Neural progenitor cell (in vitro differentiated cells): ENCODE measurements around the gene ING3. TPM values are rescaled to one million over a fixed set of nuclear protein-coding genes. Genes with fewer than 3 reads are reported as not detected.

ENCODE experiments used
- DNase-seq: peaks from one replicate; pipeline ENCODE4 v3.0.0-alpha.2; 2016; ENCODE audit warnings: low spot score
- H2AFZ ChIP-seq: fragments of 200-600 bp; sonication (generic); replicated peaks from 2 replicates; pipeline ENCODE4 v1.6.1; 2016; ENCODE audit warnings: antibody characterized with exemption
- H3F3A ChIP-seq: fragments of 200-600 bp; sonication (generic); 2 replicates; pipeline ENCODE4 v1.6.1; 2016; ENCODE audit warnings: antibody characterized with exemption, low read depth
- H3K27ac ChIP-seq: fragments of 200-600 bp; sonication (generic); 2 replicates; pipeline ENCODE4 v1.5.1; 2016; ENCODE audit warnings: mild to moderate bottlenecking
- H3K27me3 ChIP-seq: fragments of 200-600 bp; sonication (generic); 2 replicates; pipeline ENCODE4 v1.6.1; 2016; ENCODE audit warnings: mild to moderate bottlenecking, moderate library complexity
- H3K36me3 ChIP-seq: fragments of 200-600 bp; sonication (generic); 2 replicates; pipeline ENCODE4 v1.5.1; 2016
- H3K4me1 ChIP-seq: fragments of 200-600 bp; sonication (generic); 2 replicates; pipeline ENCODE4 v1.6.1; 2016; ENCODE audit warnings: mixed run types
- H3K4me2 ChIP-seq: fragments of 200-600 bp; sonication (generic); 2 replicates; pipeline ENCODE4 v1.6.1; 2016
- H3K4me3 ChIP-seq: fragments of 200-600 bp; sonication (generic); 2 replicates; pipeline ENCODE4 v1.5.1; 2016
- H3K79me2 ChIP-seq: fragments of 200-600 bp; sonication (generic); 2 replicates; pipeline ENCODE4 v1.6.1; 2016; ENCODE audit warnings: low read depth
- H3K9ac ChIP-seq: fragments of 200-600 bp; sonication (generic); 2 replicates; pipeline ENCODE4 v1.6.1; 2016
- H3K9me3 ChIP-seq: fragments of 200-600 bp; sonication (generic); 2 replicates; pipeline ENCODE4 v1.5.1; 2016; ENCODE audit warnings: low read depth
- H4K20me1 ChIP-seq: fragments of 200-600 bp; sonication (generic); 2 replicates; pipeline ENCODE4 v1.6.1; 2016; ENCODE audit warnings: low read depth
- H3K27ac Mint-ChIP-seq: 3 replicates; pipeline ENCODE4 v1.8.0; 2021; ENCODE audit warnings: mixed read lengths
- H3K27me3 Mint-ChIP-seq: 2 replicates; pipeline ENCODE4 v1.8.0; 2022; ENCODE audit warnings: low read depth, mild to moderate bottlenecking, inconsistent platforms, moderate library complexity, mixed read lengths; ENCODE audit not compliant: insufficient read depth
- H3K36me3 Mint-ChIP-seq: 3 replicates; pipeline ENCODE4 v1.8.0; 2021; ENCODE audit warnings: mixed read lengths
- H3K4me1 Mint-ChIP-seq: 3 replicates; pipeline ENCODE4 v1.8.0; 2021; ENCODE audit warnings: mixed read lengths
- H3K4me3 Mint-ChIP-seq: 3 replicates; pipeline ENCODE4 v1.8.0; 2021; ENCODE audit warnings: mild to moderate bottlenecking, moderate library complexity, mixed read lengths
- H3K9me3 Mint-ChIP-seq: 3 replicates; pipeline ENCODE4 v1.8.0; 2020; ENCODE audit warnings: mixed read lengths
- CTCF ChIP-seq: fragments of 200-600 bp; sonication (generic); IDR thresholded peaks from 2 replicates; pipeline ENCODE4 v1.5.1; 2017; ENCODE audit warnings: antibody characterized with exemption, mild to moderate bottlenecking
- EZH2 ChIP-seq: fragments of 200-600 bp; sonication (generic); IDR thresholded peaks from 2 replicates; pipeline ENCODE4 v1.6.1; 2017; ENCODE audit warnings: antibody characterized with exemption, mild to moderate bottlenecking, moderate library complexity
- EZH2phosphoT487 ChIP-seq: fragments of 200-600 bp; sonication (generic); IDR thresholded peaks from 2 replicates; pipeline ENCODE4 v1.6.1; 2017; ENCODE audit warnings: antibody characterized with exemption
- total RNA-seq: library from RNA; depleted of rRNA; stranded (reverse); fragments of >200 nt; gene quantifications from 2 replicates; pipeline ENCODE4 v1.2.3, GENCODE V29; 2015; ENCODE audit warnings: low replicate concordance

The ING3 gene
- total RNA-seq, 1 donor from 2014 or later: 32.0 TPM

- Mint-ChIP-seq H3K27ac (no peak overlapping the region), H3K27me3 (no peaks in the 10 kb centered on the region), H3K4me3 (no peak overlapping the region), H3K9me3 (no peaks in the 10 kb centered on the region), H3K4me1 (no peaks in the 10 kb centered on the region), H3K36me3 (no peaks in the 10 kb centered on the region)
- H2AFZ ChIP-seq: no peak overlapping the region
- no peaks in the 10 kb centered on the region for H3K4me1 ChIP-seq
- H3K4me2 ChIP-seq: no peak overlapping the region
- H3K9me3 ChIP-seq: no peaks in the 10 kb centered on the region
- H3K27me3 ChIP-seq: no peaks in the 10 kb centered on the region
- H3K4me3 ChIP-seq: no peak overlapping the region
- no peak overlapping the region for H3K27ac ChIP-seq
- no peaks in the 10 kb centered on the region for H4K20me1 ChIP-seq
- no peaks in the 10 kb centered on the region for H3K36me3 ChIP-seq
- TF ChIP-seq EZH2phosphoT487 (no peak), EZH2 (no peak), CTCF (no peak)
- no peaks in the 10 kb centered on the region for H3F3A ChIP-seq
- no peak overlapping the region for H3K9ac ChIP-seq
- DNase-seq: no peak
- H3K79me2 ChIP-seq: no peaks in the 10 kb centered on the region
These were observed 7.7 kb upstream of the ING3 start for GRCh38 chr7:120942861-120943260.

DNA sequence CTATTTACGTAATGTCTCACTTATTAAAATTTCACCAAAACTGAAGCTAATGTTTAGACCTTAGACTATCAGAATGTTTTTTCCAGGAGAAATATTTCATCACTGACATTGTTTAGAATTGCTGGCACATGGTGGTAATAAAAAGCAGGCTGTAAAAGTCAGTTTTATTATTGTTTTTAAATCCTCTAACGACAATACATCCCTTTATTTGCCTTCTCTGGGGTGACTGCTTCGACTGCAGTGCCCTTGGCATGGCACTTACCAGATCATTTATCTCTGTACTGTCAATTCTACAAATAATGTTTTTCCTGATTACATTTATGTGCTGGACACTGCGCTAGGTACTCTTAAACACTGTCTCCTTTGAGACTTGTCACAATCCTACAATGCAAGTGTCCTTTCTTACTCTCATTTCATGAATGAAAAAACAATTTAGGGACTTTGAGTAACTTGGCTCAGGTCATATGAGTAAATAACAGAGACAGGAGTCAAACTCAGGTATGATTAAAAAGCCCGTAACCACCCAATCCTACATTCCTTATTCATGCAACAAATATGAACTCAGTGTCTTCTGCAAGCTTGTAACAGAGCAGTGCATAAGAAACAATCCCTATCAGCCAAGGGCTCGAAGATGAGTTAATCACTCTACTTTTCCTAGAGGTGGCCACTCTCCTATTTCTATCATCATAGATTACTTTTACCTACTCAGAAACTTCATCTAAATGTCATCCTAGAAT, 5.6 kb upstream of the ING3 start:
- Mint-ChIP-seq H3K36me3 (no peaks in the 10 kb centered on the region), H3K27ac (no peak overlapping the region), H3K27me3 (no peaks in the 10 kb centered on the region), H3K4me1 (peaks cover 6% of the 10 kb centered on the region), H3K4me3 (no peak overlapping the region), H3K9me3 (no peaks in the 10 kb centered on the region)
- Histone ChIP-seq H3K4me1 (peaks cover 4% of the 10 kb centered on the region), H3K4me2 (no peak overlapping the region), H3K9me3 (no peaks in the 10 kb centered on the region), H3K27ac (no peak overlapping the region), H3K27me3 (no peaks in the 10 kb centered on the region), H3F3A (no peaks in the 10 kb centered on the region), H4K20me1 (no peaks in the 10 kb centered on the region), H3K4me3 (no peak overlapping the region), H3K36me3 (no peaks in the 10 kb centered on the region), H3K9ac (no peak overlapping the region), H2AFZ (no peak overlapping the region), H3K79me2 (peaks cover 9% of the 10 kb centered on the region)
- DNase-seq: no peak
- no peak for TF ChIP-seq EZH2
- TF ChIP-seq CTCF: no peak
- no peak for TF ChIP-seq EZH2phosphoT487

- no peak overlapping the region for H3K27ac Mint-ChIP-seq
- H3K4me3 Mint-ChIP-seq: no peak overlapping the region
- Histone ChIP-seq H3K4me2 (no peak overlapping the region), H3K4me3 (no peak overlapping the region), H3K9me3 (no peaks in the 10 kb centered on the region), H4K20me1 (peaks cover 10% of the 10 kb centered on the region), H3F3A (no peaks in the 10 kb centered on the region), H3K36me3 (no peaks in the 10 kb centered on the region), H3K9ac (no peak overlapping the region), H2AFZ (no peak overlapping the region), H3K27ac (no peak overlapping the region), H3K79me2 (peaks cover 29% of the 10 kb centered on the region), H3K27me3 (no peaks in the 10 kb centered on the region), H3K4me1 (peaks cover 9% of the 10 kb centered on the region)
- DNase-seq: no peak
- no peaks in the 10 kb centered on the region for H3K27me3 Mint-ChIP-seq
- H3K36me3 Mint-ChIP-seq: peaks cover 1% of the 10 kb centered on the region
- H3K9me3 Mint-ChIP-seq: no peaks in the 10 kb centered on the region
- TF ChIP-seq EZH2phosphoT487 (no peak), EZH2 (no peak), CTCF (no peak)
- H3K4me1 Mint-ChIP-seq: peaks cover 15% of the 10 kb centered on the region
These were observed 2.6 kb upstream of the ING3 start for GRCh38 chr7:120947980-120948379.
